GM12878 (cell line): ENCODE data around the gene SCMH1. TPM values are rescaled to one million over a fixed set of nuclear protein-coding genes. Genes with fewer than 3 reads are reported as not detected.

Source experiments
- ATAC-seq: fragments of 200-7000 bp; cut with Tn5 transposase; 3 replicates; pipeline ENCODE4 v1.9.1; 2020; ENCODE audit warnings: mild to moderate bottlenecking, moderate library complexity
- BruUV-seq: library from RNA; stranded (reverse); fragments of 400-500 nt; replicated peaks from 2 replicates; lab custom pipeline; 2021; lab: Mats Ljungman, UMichigan
- CTCF ChIA-PET: fragments of 300-600 bp; sonication (Branson Sonifier 250); formaldehyde crosslinking; extraction: SDS; loops from one replicate; lab custom pipeline; 2021; ENCODE audit warnings: inconsistent platforms; lab: Yijun Ruan, JAX
- POLR2A ChIA-PET: fragments of 350-600 bp; formaldehyde crosslinking; extraction: SDS; loops from one replicate; lab custom pipeline; 2021; ENCODE audit warnings: inconsistent platforms; lab: Charles Lee
- RAD21 ChIA-PET: fragments of 300-600 bp; sonication (Branson Sonifier 250); formaldehyde crosslinking; loops from one replicate; lab custom pipeline; 2023; ENCODE audit warnings: antibody characterized with exemption; ENCODE audit not compliant: unreplicated experiment; lab: Charles Lee
- SMC1A ChIA-PET: fragments of 300-600 bp; sonication (Branson Sonifier 250); formaldehyde crosslinking; loops from one replicate; lab custom pipeline; 2023; ENCODE audit not compliant: unreplicated experiment, uncharacterized antibody; lab: Charles Lee
- DNase-seq: peaks from one replicate; pipeline ENCODE4 v3.0.0-alpha.2; 2011; ENCODE audit warnings: low read depth, low spot score
- FAIRE-seq: peaks from 3 replicates; lab custom pipeline; 2011; peaks lifted over from hg19 to GRCh38; lab: Jason Lieb, UNC
- H2AFZ ChIP-seq: 2 replicates; pipeline ENCODE4 v1.6.0; 2011; ENCODE audit warnings: low read depth, low read length, control low read depth; ENCODE audit not compliant: control insufficient read depth
- H3K27ac ChIP-seq: 2 replicates; pipeline ENCODE4 v1.5.1; 2011; ENCODE audit warnings: control low read depth; ENCODE audit not compliant: control insufficient read depth, insufficient read depth
- H3K27me3 ChIP-seq, 2 experiments: replicated peaks in 1 of 2; 2 replicates each; pipeline versions ENCODE4 v1.6.0 to v1.6.1; 2011; ENCODE audit warnings: low read length in 1 of 2; ENCODE audit not compliant: control insufficient read depth in 2 of 2, insufficient read depth in 2 of 2
- H3K36me3 ChIP-seq, 2 experiments: 2 replicates each; pipeline ENCODE4 v1.5.1; 2011; ENCODE audit warnings: low read length in 1 of 2; ENCODE audit not compliant: control insufficient read depth in 2 of 2, insufficient read depth in 2 of 2
- H3K4me1 ChIP-seq: 2 replicates; pipeline ENCODE4 v1.6.1; 2011; ENCODE audit warnings: mild to moderate bottlenecking, low read length, moderate library complexity, mixed read lengths; ENCODE audit not compliant: control insufficient read depth, insufficient read depth
- H3K4me2 ChIP-seq: 2 replicates; pipeline ENCODE4 v1.6.0; 2011; ENCODE audit warnings: control low read depth; ENCODE audit not compliant: control insufficient read depth, insufficient read depth
- H3K4me3 ChIP-seq: fragments of 200-600 bp; sonication (generic); 2 replicates; pipeline ENCODE4 v1.5.1; 2016
- H3K79me2 ChIP-seq: 2 replicates; pipeline ENCODE4 v1.6.0; 2011; ENCODE audit warnings: low read length; ENCODE audit not compliant: control insufficient read depth, insufficient read depth
- H3K9ac ChIP-seq: 2 replicates; pipeline ENCODE4 v1.8.0; 2011; ENCODE audit warnings: low read length, control low read depth, mixed read lengths; ENCODE audit not compliant: control insufficient read depth, insufficient read depth
- H3K9me3 ChIP-seq: replicated peaks from 3 replicates; pipeline ENCODE4 v1.5.1; 2011; ENCODE audit warnings: mild to moderate bottlenecking, low read length; ENCODE audit not compliant: control insufficient read depth, insufficient read depth
- H4K20me1 ChIP-seq: 2 replicates; pipeline ENCODE4 v1.6.0; 2011; ENCODE audit not compliant: control insufficient read depth, insufficient read depth
- ATF2 ChIP-seq: IDR thresholded peaks from 2 replicates; pipeline ENCODE4 v1.6.1; 2012; ENCODE audit warnings: low read length, inconsistent platforms
- ATF3 ChIP-seq: IDR thresholded peaks from 2 replicates; pipeline ENCODE4 v1.6.1; 2011; ENCODE audit warnings: low read depth, mild to moderate bottlenecking, low read length, moderate library complexity, borderline replicate concordance; ENCODE audit errors: extremely low read depth
- ATF7 ChIP-seq: fragments of 450-650 bp; IDR thresholded peaks from 2 replicates; pipeline ENCODE4 v1.6.1; 2016; ENCODE audit warnings: low read depth, mild to moderate bottlenecking
- BCL11A ChIP-seq: IDR thresholded peaks from 2 replicates; pipeline ENCODE4 v1.6.1; 2011; ENCODE audit warnings: low read depth, low read length
- CREM ChIP-seq: IDR thresholded peaks from 2 replicates; pipeline ENCODE4 v1.6.1; 2014; ENCODE audit warnings: antibody characterized with exemption, low read depth
- E2F4 ChIP-seq: IDR thresholded peaks from 2 replicates; pipeline ENCODE4 v1.6.1; 2012; ENCODE audit warnings: low read depth, low read length, improper control_type of control experiment
- ELK1 ChIP-seq: IDR thresholded peaks from 2 replicates; pipeline ENCODE4 v1.6.1; 2012; ENCODE audit warnings: low read depth, low read length, improper control_type of control experiment
- JUND ChIP-seq: IDR thresholded peaks from 2 replicates; pipeline ENCODE4 v1.6.1; 2012; ENCODE audit warnings: low read depth, mild to moderate bottlenecking, low read length, improper control_type of control experiment, moderate library complexity
- MEF2A ChIP-seq: IDR thresholded peaks from 2 replicates; pipeline ENCODE4 v1.6.1; 2011; ENCODE audit warnings: low read depth, mild to moderate bottlenecking, low read length, moderate library complexity; ENCODE audit not compliant: insufficient read depth
- MTA3 ChIP-seq: IDR thresholded peaks from 2 replicates; pipeline ENCODE4 v1.6.1; 2012; ENCODE audit warnings: low read length, inconsistent platforms, borderline replicate concordance
- NBN ChIP-seq: fragments of 450-650 bp; IDR thresholded peaks from 2 replicates; pipeline ENCODE4 v1.6.1; 2016
- NFYA ChIP-seq: IDR thresholded peaks from 2 replicates; pipeline ENCODE4 v1.6.1; 2011; ENCODE audit warnings: low read depth, mild to moderate bottlenecking, low read length, improper control_type of control experiment, borderline replicate concordance
- NR2C1 ChIP-seq: fragments of 450-650 bp; IDR thresholded peaks from 2 replicates; pipeline ENCODE4 v1.6.1; 2017; ENCODE audit warnings: antibody characterized with exemption, mild to moderate bottlenecking, moderate library complexity
- PAX8 ChIP-seq: fragments of 450-650 bp; IDR thresholded peaks from 2 replicates; pipeline ENCODE4 v1.6.1; 2017; ENCODE audit warnings: mild to moderate bottlenecking, moderate library complexity
- SREBF1 ChIP-seq: IDR thresholded peaks from 2 replicates; pipeline ENCODE4 v1.6.1; 2012; ENCODE audit warnings: mild to moderate bottlenecking, low read length
- TAF1 ChIP-seq: IDR thresholded peaks from 2 replicates; pipeline ENCODE4 v1.6.1; 2011; ENCODE audit warnings: mild to moderate bottlenecking, low read depth, low read length, borderline replicate concordance
- ZNF687 ChIP-seq: fragments of 450-650 bp; IDR thresholded peaks from 2 replicates; pipeline ENCODE4 v1.6.1; 2017; ENCODE audit warnings: mild to moderate bottlenecking, moderate library complexity
- WGBS: methylation state at CpG from one replicate; pipeline ENCODE4 v1.1.6; 2016; ENCODE audit warnings: low lambda C conversion rate; ENCODE audit not compliant: insufficient replicate concordance, insufficient coverage; ENCODE audit errors: missing lambda C conversion rate; 5-methylcytosine and 5-hydroxymethylcytosine counted together
- in situ Hi-C: fragments of 300-500 bp; cut with MboI; formaldehyde crosslinking; loops from 9 replicates; pipeline ENCODE4 v1.14.3; 2018; ENCODE audit warnings: mixed read lengths
- intact Hi-C: fragments of 100-400 bp; cut with micrococcal nuclease; formaldehyde crosslinking; loops from one replicate; pipeline ENCODE4 v1.14.2; 2022; ENCODE audit not compliant: unreplicated experiment
- polyA plus RNA-seq, 11 experiments: library from polyadenylated mRNA; depleted of rRNA in 4 of 11; unstranded in 6 of 11; stranded (reverse) in 5 of 11; fragments of >200 nt; fragmentation: Nextera tagmentation in 4 of 11; fragmentation: Illumina TruSeq in 1 of 11; extraction: Ambion mirVana in 4 of 11; extraction: Trizol in 1 of 11; gene quantifications; 1 replicate in 1 of 11; 2 replicates in 10 of 11; pipeline versions ENCODE4 v1.2.1 to v1.2.3, GENCODE V29; 2011 to 2016; ENCODE audit warnings: inconsistent platforms in 2 of 11, missing spikeins in 2 of 11, low read depth in 1 of 11
- total RNA-seq, 4 experiments: library from RNA; depleted of rRNA in 3 of 4; stranded (reverse); fragments of >200 nt in 3 of 4; fragmentation: Illumina TruSeq in 1 of 4; extraction: Trizol in 1 of 4; gene quantifications; 2 replicates each; pipeline versions ENCODE4 v1.2.1 to v1.2.3, GENCODE V29; 2013 to 2021

SCMH1 gene
- total and polyA plus RNA-seq, 10 of the 15 experiments (the other 5 are each of a cell fraction or from before 2014, with no cell fraction given): 7.5 to 44.1 (median 27.8) TPM

- RAD21 ChIA-PET: no interaction called here
- intact Hi-C loops: no loop called here
- BruUV-seq: no TSS peak
- DNase-seq: no peak
- no peak for FAIRE-seq
- ATAC-seq: no peak
- Histone ChIP-seq H2AFZ (no peak overlapping the region), H4K20me1 (no peaks in the 10 kb centered on the region), H3K4me3 (no peak overlapping the region), H3K9ac (no peak overlapping the region), H3K27me3 (no peaks in the 10 kb centered on the region), H3K27ac (no peak overlapping the region), H3K79me2 (no peaks in the 10 kb centered on the region), H3K4me1 (no peaks in the 10 kb centered on the region), H3K36me3 (no peaks in the 10 kb centered on the region), H3K9me3 (no peaks in the 10 kb centered on the region; the same call in 2 of the 3 replicates), H3K4me2 (no peak overlapping the region)
- CTCF ChIA-PET: interaction anchor here (0.7 to 1.7 kb wide), 6 partner anchors 9 to 171 kb away, joined by 3 to 5 read pairs (median 3); no protein-coding TSS in a partner anchor
- POLR2A ChIA-PET: no interaction called here
- no peak for TF ChIP-seq E2F4
- TF ChIP-seq JUND: no peak
- TF ChIP-seq ELK1: no peak
- no peak for TF ChIP-seq ATF2
- TF ChIP-seq BCL11A: no peak
- no peak for TF ChIP-seq PAX8
- TF ChIP-seq ZNF687: no peak
- TF ChIP-seq NFYA: no peak
- no peak for TF ChIP-seq TAF1
- no peak for TF ChIP-seq SREBF1
- TF ChIP-seq CREM: no peak
- TF ChIP-seq NBN: no peak
- no peak for TF ChIP-seq MEF2A
- no peak for TF ChIP-seq ATF3
- TF ChIP-seq NR2C1: no peak
- TF ChIP-seq ATF7: no peak
- no peak for TF ChIP-seq MTA3
- in situ Hi-C loops: no loop called here
- SMC1A ChIA-PET: interaction anchor here (1.0 to 1.2 kb wide), 2 partner anchors 28 to 61 kb away, joined by 3 to 5 read pairs; no protein-coding TSS in a partner anchor
- WGBS: 0% methylated on average over 3 of the region's 3 CpGs
These were observed 20.0 kb upstream of the SCMH1 start for GRCh38 chr1:41261926-41262618.
